H1 (cell line): ENCODE results near the gene MAPKAPK2. TPM values are rescaled to one million over a fixed set of nuclear protein-coding genes. Genes with fewer than 3 reads are reported as not detected.

Experiments used
- CTCF ChIA-PET: fragments of 300-600 bp; sonication (Branson Sonifier 250); formaldehyde crosslinking; loops from one replicate; lab custom pipeline; 2021; ENCODE audit not compliant: partially characterized antibody; lab: Charles Lee
- POLR2A ChIA-PET: fragments of 300-600 bp; sonication (Branson Sonifier 250); formaldehyde crosslinking; loops from one replicate; lab custom pipeline; 2021; ENCODE audit warnings: inconsistent platforms; ENCODE audit not compliant: partially characterized antibody; lab: Charles Lee
- DNase-seq, 2 experiments: peaks; one replicate each; pipeline versions ENCODE4 v3.0.0 to v3.0.0-alpha.2; 2010 to 2022; ENCODE audit warnings: low spot score in 2 of 2, low read depth in 1 of 2, mixed read lengths in 1 of 2
- FAIRE-seq: peaks from 2 replicates; lab custom pipeline; 2011; peaks lifted over from hg19 to GRCh38; lab: Jason Lieb, UNC
- H2AFZ ChIP-seq: 2 replicates; pipeline ENCODE4 v1.8.1; 2012; ENCODE audit warnings: low read length, inconsistent platforms
- H2AK5ac ChIP-seq: 2 replicates; pipeline ENCODE4 v1.6.1; 2013; ENCODE audit warnings: low read depth, low read length
- H2BK120ac ChIP-seq: replicated peaks from 2 replicates; pipeline ENCODE3; 2013; ENCODE audit warnings: low read depth, low read length, inconsistent platforms
- H2BK12ac ChIP-seq: 2 replicates; pipeline ENCODE4 v1.6.1; 2013; ENCODE audit warnings: low read depth, low read length
- H2BK15ac ChIP-seq: 2 replicates; pipeline ENCODE4 v1.6.1; 2013; ENCODE audit warnings: low read length
- H2BK20ac ChIP-seq: 2 replicates; pipeline ENCODE4 v1.6.1; 2013; ENCODE audit warnings: low read length
- H2BK5ac ChIP-seq: 2 replicates; pipeline ENCODE4 v1.6.1; 2013; ENCODE audit warnings: low read depth, low read length
- H3K14ac ChIP-seq: 2 replicates; pipeline ENCODE4 v1.6.1; 2013; ENCODE audit warnings: inconsistent platforms; ENCODE audit not compliant: insufficient read length
- H3K18ac ChIP-seq: 2 replicates; pipeline ENCODE4 v1.6.1; 2013; ENCODE audit warnings: low read length; ENCODE audit errors: extremely low read depth
- H3K23ac ChIP-seq: 2 replicates; pipeline ENCODE4 v1.6.1; 2013; ENCODE audit warnings: inconsistent platforms; ENCODE audit not compliant: insufficient read length
- H3K23me2 ChIP-seq: 2 replicates; pipeline ENCODE4 v1.6.1; 2013; ENCODE audit warnings: low read depth, low read length
- H3K27ac ChIP-seq: 2 replicates; pipeline ENCODE4 v1.6.1; 2011; ENCODE audit warnings: low read depth, low read length, inconsistent platforms
- H3K27me3 ChIP-seq, 4 experiments: replicated peaks in 1 of 4; 1 replicate in 1 of 4; 2 replicates in 3 of 4; pipeline versions ENCODE4 v1.6.1 to v1.8.1; 2011 to 2013; ENCODE audit warnings: low read length in 3 of 4, mild to moderate bottlenecking in 3 of 4, inconsistent platforms in 2 of 4, mixed read lengths in 2 of 4, moderate library complexity in 1 of 4; ENCODE audit not compliant: control insufficient read depth in 3 of 4, insufficient read depth in 3 of 4; ENCODE audit errors: extremely low read depth in 1 of 4
- H3K36me3 ChIP-seq, 4 experiments: 2 replicates each; pipeline versions ENCODE4 v1.6.1 to v1.8.1; 2011 to 2013; ENCODE audit warnings: mild to moderate bottlenecking in 4 of 4, low read length in 3 of 4, moderate library complexity in 2 of 4, control low read depth in 1 of 4, inconsistent platforms in 1 of 4; ENCODE audit not compliant: insufficient read depth in 4 of 4, control insufficient read depth in 2 of 4
- H3K4ac ChIP-seq: replicated peaks from 2 replicates; pipeline ENCODE3; 2013; ENCODE audit warnings: low read length, low read depth, mixed read lengths, inconsistent platforms; ENCODE audit not compliant: insufficient read length
- H3K4me1 ChIP-seq, 4 experiments: replicated peaks in 1 of 4; 1 replicate in 1 of 4; 2 replicates in 3 of 4; pipeline versions ENCODE4 v1.6.1 to v1.8.1; 2011 to 2013; ENCODE audit warnings: low read length in 3 of 4, inconsistent platforms in 2 of 4, mixed read lengths in 1 of 4; ENCODE audit not compliant: insufficient read depth in 4 of 4, control insufficient read depth in 3 of 4
- H3K4me2 ChIP-seq, 2 experiments: 2 replicates each; pipeline versions ENCODE4 v1.6.1 to v1.8.1; 2011 to 2013; ENCODE audit warnings: low read depth in 2 of 2, low read length in 2 of 2, control low read depth in 1 of 2, inconsistent platforms in 1 of 2, mild to moderate bottlenecking in 1 of 2; ENCODE audit not compliant: insufficient read depth in 1 of 2
- H3K4me3 ChIP-seq, 4 experiments: fragments of 200-600, 300-600 bp in 1 of 4; sonication (generic), shearing (Covaris generic), sonication (Bioruptor Twin) in 1 of 4; 2 replicates each; pipeline versions ENCODE4 v1.5.1 to v1.8.1; 2011 to 2016; ENCODE audit warnings: low read length in 4 of 4, low read depth in 3 of 4, control low read depth in 2 of 4, inconsistent platforms in 2 of 4, mild to moderate bottlenecking in 2 of 4, mixed read lengths in 1 of 4, moderate library complexity in 1 of 4; ENCODE audit not compliant: insufficient read depth in 2 of 4; ENCODE audit errors: extremely low read depth in 1 of 4
- H3K56ac ChIP-seq: replicated peaks from 2 replicates; pipeline ENCODE3; 2013; ENCODE audit warnings: low read depth, mild to moderate bottlenecking, mixed read lengths, low read length, inconsistent platforms; ENCODE audit not compliant: insufficient read length
- H3K79me1 ChIP-seq: 2 replicates; pipeline ENCODE4 v1.6.1; 2013; ENCODE audit warnings: low read depth, low read length, control low read depth
- H3K79me2 ChIP-seq, 2 experiments: 2 replicates each; pipeline versions ENCODE4 v1.6.1 to v1.8.1; 2012 to 2013; ENCODE audit warnings: low read length in 2 of 2, mild to moderate bottlenecking in 2 of 2, inconsistent platforms in 1 of 2; ENCODE audit not compliant: insufficient read depth in 2 of 2, control insufficient read depth in 1 of 2
- H3K9ac ChIP-seq, 4 experiments: replicated peaks in 1 of 4; 1 replicate in 1 of 4; 2 replicates in 3 of 4; pipeline versions ENCODE4 v1.6.1 to v1.8.1; 2011 to 2013; ENCODE audit warnings: low read depth in 3 of 4, low read length in 3 of 4, control low read depth in 2 of 4, mild to moderate bottlenecking in 2 of 4, moderate library complexity in 2 of 4, inconsistent platforms in 1 of 4; ENCODE audit errors: extremely low read depth in 1 of 4
- H3K9me3 ChIP-seq, 2 experiments: 2 replicates each; pipeline versions ENCODE4 v1.6.1 to v1.8.1; 2012 to 2013; ENCODE audit warnings: mild to moderate bottlenecking in 2 of 2, moderate library complexity in 2 of 2, control low read depth in 1 of 2, inconsistent platforms in 1 of 2, low read depth in 1 of 2, low read length in 1 of 2, mixed read lengths in 1 of 2; ENCODE audit not compliant: insufficient read depth in 2 of 2
- H4K20me1 ChIP-seq, 2 experiments: replicated peaks in 1 of 2; 2 replicates each; pipeline versions ENCODE3 to v1.8.1; 2011 to 2013; ENCODE audit warnings: inconsistent platforms in 2 of 2, low read length in 2 of 2, mild to moderate bottlenecking in 1 of 2; ENCODE audit not compliant: insufficient read depth in 2 of 2, control insufficient read depth in 1 of 2
- H4K5ac ChIP-seq: 2 replicates; pipeline ENCODE4 v1.6.1; 2013; ENCODE audit warnings: low read length, low read depth, mixed read lengths, inconsistent platforms; ENCODE audit not compliant: insufficient read length
- H4K8ac ChIP-seq: 2 replicates; pipeline ENCODE4 v1.8.0; 2013; ENCODE audit warnings: mild to moderate bottlenecking, moderate library complexity, low read length, inconsistent platforms; ENCODE audit not compliant: insufficient read depth; ENCODE audit errors: extremely low read depth
- H4K91ac ChIP-seq: replicated peaks from 2 replicates; pipeline ENCODE3; 2013; ENCODE audit warnings: low read length, mixed read lengths, inconsistent platforms; ENCODE audit not compliant: insufficient read length
- ASH2L ChIP-seq: fragments of 200-600, 300-600 bp; sonication (generic); IDR thresholded peaks from one replicate; pipeline ENCODE4 v1.7.1; 2017; ENCODE audit warnings: low read length
- BRCA1 ChIP-seq: IDR thresholded peaks from 2 replicates; pipeline ENCODE4 v1.6.1; 2012; ENCODE audit warnings: low read depth, low read length, improper control_type of control experiment
- GABPA ChIP-seq: IDR thresholded peaks from 2 replicates; pipeline ENCODE4 v1.6.1; 2011; ENCODE audit warnings: mild to moderate bottlenecking, low read length, moderate library complexity, borderline replicate concordance; ENCODE audit not compliant: insufficient read depth
- KDM4A ChIP-seq: IDR thresholded peaks from one replicate; pipeline ENCODE4 v1.7.1; 2012; ENCODE audit warnings: low read depth, mild to moderate bottlenecking, moderate library complexity, low read length, inconsistent platforms; ENCODE audit not compliant: severe bottlenecking
- MAX ChIP-seq: IDR thresholded peaks from 2 replicates; pipeline ENCODE4 v1.6.1; 2012; ENCODE audit warnings: inconsistent platforms
- POLR2A ChIP-seq, 2 experiments: IDR thresholded peaks; 1 replicate in 1 of 2; 2 replicates in 1 of 2; pipeline ENCODE4 v1.6.1; 2011; ENCODE audit warnings: low read depth in 2 of 2, low read length in 2 of 2, mild to moderate bottlenecking in 2 of 2; ENCODE audit errors: control extremely low read depth in 1 of 2
- YY1 ChIP-seq: IDR thresholded peaks from 2 replicates; pipeline ENCODE4 v1.6.1; 2011; ENCODE audit warnings: low read depth, mild to moderate bottlenecking, low read length
- WGBS, 2 experiments: shearing (Covaris generic) in 1 of 2; methylation state at CpG; one replicate each; pipeline versions ENCODE4 v1.1.6 to v1.1.7; 2013 to 2015; ENCODE audit warnings: low lambda C conversion rate in 2 of 2, mixed read lengths in 2 of 2, inconsistent platforms in 1 of 2, low coverage in 1 of 2, missing lambda C conversion rate in 1 of 2; ENCODE audit not compliant: insufficient replicate concordance in 2 of 2, insufficient coverage in 1 of 2, insufficient read length in 1 of 2; ENCODE audit errors: extremely low coverage in 1 of 2, missing lambda C conversion rate in 1 of 2; 5-methylcytosine and 5-hydroxymethylcytosine counted together
- long read RNA-seq, 2 experiments: library from RNA in 1 of 2; library from capped mRNA in 1 of 2; stranded (forward); transcript quantifications; one replicate each; pipeline ENCODE4 v2.0.0, GENCODE V29; 2021; ENCODE audit warnings: inconsistent platforms in 1 of 2
- polyA minus RNA-seq, 3 experiments: library from RNA; depleted of rRNA, polyadenylated mRNA; stranded (reverse); fragments of >200 nt; gene quantifications; 1 replicate in 2 of 3; 2 replicates in 1 of 3; pipeline ENCODE4 v1.2.3, GENCODE V29; 2011
- polyA plus RNA-seq, 7 experiments: library from polyadenylated mRNA; depleted of rRNA in 3 of 7; stranded (reverse) in 5 of 7; unstranded in 2 of 7; fragments of >200 nt in 5 of 7; fragments of 200-250 nt in 2 of 7; gene quantifications; 1 replicate in 5 of 7; 2 replicates in 1 of 7; 4 replicates in 1 of 7; pipeline versions ENCODE4 v1.2.1 to v1.2.3, GENCODE V29; 2011 to 2013; ENCODE audit warnings: missing spikeins in 2 of 7, mixed read lengths in 2 of 7
- total RNA-seq: library from RNA; stranded (reverse); fragmentation: NEBNext Ultra II Directional; extraction: Animal tissue kit (Norgen Biotek cat#: 25700); gene quantifications from 2 replicates; pipeline ENCODE4 v1.2.1, GENCODE V29; 2021

Gene MAPKAPK2
- total RNA-seq (44.9 and 46.6 TPM in 2 replicates), polyA plus RNA-seq (2011; rRNA removed) (27.5 and 36.9 TPM in 2 replicates), polyA minus RNA-seq (2011; rRNA and poly(A)+ RNA removed) (31.9 and 42.5 TPM in 2 replicates)
- polyA plus RNA-seq (2011; cell fraction: cytosol; rRNA removed): 30.4 TPM
- polyA plus RNA-seq (2011; cell fraction: nucleus; rRNA removed): 67.8 TPM
- 30.0 to 35.6 TPM (median 34.3 TPM) in 4 replicates for polyA plus RNA-seq (2012, experiment 1 of 2)
- polyA plus RNA-seq (2012, experiment 2 of 2): 38.6 TPM
- polyA plus RNA-seq (2013, experiment 1 of 2): 21.7 TPM
- polyA plus RNA-seq (2013, experiment 2 of 2): 21.8 TPM
- 20.1 TPM for polyA minus RNA-seq (2011; cell fraction: cytosol; rRNA and poly(A)+ RNA removed)
- 19.0 TPM for polyA minus RNA-seq (2011; cell fraction: nucleus; rRNA and poly(A)+ RNA removed)
- long read RNA-seq, experiment 1, transcript MAPKAPK2-202 (10 exons, 2,961 nt): major isoform, 11 of 40 reads
- long read RNA-seq, experiment 1, partial matches to known transcripts: 23 of 40 reads
- long read RNA-seq, experiment 1, other reads (novel, unspliced or antisense): 6 of 40 reads
- long read RNA-seq, experiment 2: 0 reads

- H4K5ac ChIP-seq: peak within 1 kb of the TSS; percentile 25
- H3K27ac ChIP-seq: peak within 1 kb of the TSS; percentile 52; the same call in 1 of the 2 replicates
- peak within 1 kb of the TSS; percentile 85; the same call in 1 of the 2 replicates for H2AFZ ChIP-seq
- H3K4me1 ChIP-seq: peaks cover 10 to 24% (median 14%) of the 10 kb centered on the region in 4 experiments
- peaks cover 7% of the 10 kb centered on the region for H3K23me2 ChIP-seq
- WGBS, 2 experiments: 0% methylated on average over 4 of the region's 82 CpGs; no CpG with 5 or more reads in 1 of the 2 experiments
- H4K20me1 ChIP-seq: peaks cover 18 to 22% of the 10 kb centered on the region in 2 experiments
- H3K4me3 ChIP-seq: peak within 1 kb of the TSS; percentile 80 to 88 (median 82)
- H3K18ac ChIP-seq: peak within 1 kb of the TSS; percentile 38; the same call in 1 of the 2 replicates
- H3K79me1 ChIP-seq: peaks cover 4% of the 10 kb centered on the region
- H2BK12ac ChIP-seq: peak within 1 kb of the TSS; percentile 77; the same call in 1 of the 2 replicates
- peak within 1 kb of the TSS; percentile 45 for H4K8ac ChIP-seq
- H4K91ac ChIP-seq: no peak within 1 kb of the TSS
- no peaks in the 10 kb centered on the region for H3K36me3 ChIP-seq
- no peak within 1 kb of the TSS for H2BK5ac ChIP-seq
- CTCF ChIA-PET: interaction anchor here (0.8 to 2.0 kb wide), 8 partner anchors 8 to 54 kb away, joined by 3 to 9 read pairs (median 4); no protein-coding TSS in a partner anchor
- H3K9me3 ChIP-seq: no peaks in the 10 kb centered on the region
- no peak within 1 kb of the TSS for H2BK20ac ChIP-seq
- H2BK120ac ChIP-seq: no peak within 1 kb of the TSS
- H3K56ac ChIP-seq: no peak within 1 kb of the TSS
- peaks cover 1 to 23% of the 10 kb centered on the region in 2 experiments; a peak in 3 of 4 replicates for H3K79me2 ChIP-seq
- POLR2A ChIA-PET: interaction anchor here (0.8 to 1.2 kb wide), 2 partner anchors 21 to 49 kb away, joined by 3 to 4 read pairs; partner anchors contain the start of gene DYRK3
- H2BK15ac ChIP-seq: no peak within 1 kb of the TSS; the same call in 1 of the 2 replicates
- DNase-seq (peak in 1 of 2 experiments; percentile 73), FAIRE-seq (no peak)
- no peak within 1 kb of the TSS for H3K14ac ChIP-seq
- no peak within 1 kb of the TSS for H3K4ac ChIP-seq
- H3K4me2 ChIP-seq: peak within 1 kb of the TSS; percentile 92 to 95
- peaks cover 9 to 31% (median 26%) of the 10 kb centered on the region in 4 experiments for H3K27me3 ChIP-seq
- no peak within 1 kb of the TSS for H3K23ac ChIP-seq
- H3K9ac ChIP-seq: peak within 1 kb of the TSS; percentile 56 to 69 (median 64); a peak in 6 of 7 replicates
- no peak within 1 kb of the TSS for H2AK5ac ChIP-seq
- TF ChIP-seq KDM4A (peak; percentile 81), GABPA (no peak), BRCA1 (no peak), ASH2L (peak; percentile 19), MAX (no peak; the same call in 1 of the 2 replicates), POLR2A (IDR thresholded peaks at IDR 0.05; ENCODE audit: control extremely low read depth in 1 of 2, low read depth in 2 of 2, low read length in 2 of 2) (no peak), YY1 (no peak)
Observed at GRCh38 chr1:206684478-206685333, at the start of gene MAPKAPK2. Gene MAPKAPK2, plus strand, starts transcription at chr1:206684905. Its CDS starts 325 bp downstream, at chr1:206685230.
